HepG2 (cell line): ENCODE data around the gene LAG3. TPM values are rescaled to one million over a fixed set of nuclear protein-coding genes. Genes with fewer than 3 reads are reported as not detected.

Source experiments
- CEBPG ChIP-seq: IDR thresholded peaks from 2 replicates; pipeline ENCODE4 v1.6.1; 2016
- CENPX ChIP-seq: sonication (generic); formaldehyde crosslinking; IDR thresholded peaks from 2 replicates; pipeline ENCODE4 v1.9.0; 2021; ENCODE audit warnings: mild to moderate bottlenecking, missing genetic modification reagents, moderate library complexity
- CREM ChIP-seq, 2 experiments: sonication (generic) in 1 of 2; formaldehyde crosslinking in 1 of 2; IDR thresholded peaks; 2 replicates each; pipeline versions ENCODE4 v1.4.0 to v1.6.1; 2016 to 2020; ENCODE audit warnings: antibody characterized with exemption in 1 of 2, mild to moderate bottlenecking in 1 of 2, missing genetic modification reagents in 1 of 2
- DNMT3B ChIP-seq: conservative IDR thresholded peaks from 2 replicates; pipeline ENCODE4 v1.6.1; 2016; ENCODE audit warnings: missing biosample characterization, control low read depth
- FLYWCH1 ChIP-seq: sonication (generic); formaldehyde crosslinking; IDR thresholded peaks from 2 replicates; pipeline ENCODE4 v1.8.1; 2023; ENCODE audit warnings: mild to moderate bottlenecking, missing genetic modification reagents
- GATAD2A ChIP-seq: IDR thresholded peaks from 2 replicates; pipeline ENCODE4 v1.6.1; 2016
- HMGA1 ChIP-seq: sonication (generic); formaldehyde crosslinking; conservative IDR thresholded peaks from 2 replicates; pipeline ENCODE4 v1.4.0; 2020; ENCODE audit warnings: missing genetic modification reagents
- KMT2A ChIP-seq: sonication (generic); formaldehyde crosslinking; IDR thresholded peaks from 2 replicates; pipeline ENCODE4 v1.4.0; 2020; ENCODE audit warnings: missing genetic modification reagents
- MXD1 ChIP-seq: sonication (generic); formaldehyde crosslinking; IDR thresholded peaks from 2 replicates; pipeline ENCODE4 v1.4.0; 2020; ENCODE audit warnings: mild to moderate bottlenecking, missing genetic modification reagents
- NAIF1 ChIP-seq: sonication (generic); formaldehyde crosslinking; IDR thresholded peaks from 2 replicates; pipeline ENCODE4 v1.5.0; 2020; ENCODE audit warnings: mild to moderate bottlenecking, missing genetic modification reagents, borderline replicate concordance
- NR2F2 ChIP-seq: IDR thresholded peaks from 2 replicates; pipeline ENCODE4 v1.6.1; 2012; ENCODE audit warnings: low read depth, inconsistent platforms, borderline replicate concordance
- PHF5A ChIP-seq: IDR thresholded peaks from one replicate; pipeline ENCODE4 v1.6.1; 2018; ENCODE audit warnings: low read depth, missing genetic modification reagents; ENCODE audit not compliant: unreplicated experiment
- POLR2G ChIP-seq: fragments of 200-400 bp; formaldehyde crosslinking; IDR thresholded peaks from 2 replicates; pipeline ENCODE4 v1.6.1; 2018; ENCODE audit warnings: mild to moderate bottlenecking, low read depth, low read length, moderate library complexity
- RERE ChIP-seq: IDR thresholded peaks from 2 replicates; pipeline ENCODE4 v1.6.1; 2016; ENCODE audit warnings: low read depth, missing genetic modification reagents, missing compliant biosample characterization
- RORA ChIP-seq: sonication (generic); formaldehyde crosslinking; IDR thresholded peaks from 2 replicates; pipeline ENCODE4 v1.5.0; 2020; ENCODE audit warnings: mild to moderate bottlenecking, missing genetic modification reagents, moderate library complexity
- RXRB ChIP-seq: IDR thresholded peaks from 2 replicates; pipeline ENCODE4 v1.6.1; 2016; ENCODE audit warnings: borderline replicate concordance, missing genetic modification reagents, missing compliant biosample characterization
- ZNF121 ChIP-seq: sonication (generic); formaldehyde crosslinking; IDR thresholded peaks from 2 replicates; pipeline ENCODE4 v1.5.0; 2020; ENCODE audit warnings: mild to moderate bottlenecking, missing genetic modification reagents
- ZNF431 ChIP-seq: sonication (generic); formaldehyde crosslinking; IDR thresholded peaks from 2 replicates; pipeline ENCODE4 v1.9.0; 2022; ENCODE audit warnings: missing genetic modification reagents, low read depth, mild to moderate bottlenecking, borderline replicate concordance
- ZNF567 ChIP-seq: sonication (generic); formaldehyde crosslinking; IDR thresholded peaks from 2 replicates; pipeline ENCODE4 v1.8.1; 2023; ENCODE audit warnings: mild to moderate bottlenecking, missing genetic modification reagents, borderline replicate concordance
- ZNF768 ChIP-seq: sonication (generic); formaldehyde crosslinking; IDR thresholded peaks from 2 replicates; pipeline ENCODE4 v1.4.0; 2020; ENCODE audit warnings: missing genetic modification reagents
- ZNF883 ChIP-seq: sonication (generic); formaldehyde crosslinking; IDR thresholded peaks from 2 replicates; pipeline ENCODE4 v1.5.1; 2020; ENCODE audit warnings: mild to moderate bottlenecking, missing genetic modification reagents; ENCODE audit errors: not compliant biosample characterization
- ZNF891 ChIP-seq: sonication (generic); formaldehyde crosslinking; IDR thresholded peaks from 2 replicates; pipeline ENCODE4 v1.5.0; 2020; ENCODE audit warnings: mild to moderate bottlenecking, missing genetic modification reagents
- polyA plus RNA-seq, 8 experiments: library from polyadenylated mRNA; depleted of rRNA in 3 of 8; stranded (reverse) in 7 of 8; unstranded in 1 of 8; fragments of >200 nt; fragmentation: Illumina TruSeq in 4 of 8; extraction: Trizol in 4 of 8; gene quantifications; 2 replicates each; pipeline versions ENCODE4 v1.2.1 to v1.2.3, GENCODE V29; 2011 to 2016; ENCODE audit warnings: low read depth in 4 of 8, missing spikeins in 1 of 8, mixed read lengths in 1 of 8; ENCODE audit not compliant: insufficient read depth in 1 of 8
- total RNA-seq, 5 experiments: library from RNA; depleted of rRNA; stranded (reverse); fragments of >200 nt; fragmentation: Illumina TruSeq; extraction: Trizol; gene quantifications; 2 replicates each; pipeline ENCODE4 v1.2.3, GENCODE V29; 2016; ENCODE audit warnings: low read depth in 1 of 5
- TF ChIP-seq, protein P1 (sequence below): sonication (generic); formaldehyde crosslinking; IDR thresholded peaks from 2 replicates; pipeline ENCODE4 v1.4.0; 2020; ENCODE audit warnings: mild to moderate bottlenecking, missing genetic modification reagents, borderline replicate concordance

LAG3 gene
- total and polyA plus RNA-seq, 2 of the 13 experiments (the other 11 are each of a cell fraction or from before 2014, with no cell fraction given) = 0.11 to 0.26 TPM

DNA sequence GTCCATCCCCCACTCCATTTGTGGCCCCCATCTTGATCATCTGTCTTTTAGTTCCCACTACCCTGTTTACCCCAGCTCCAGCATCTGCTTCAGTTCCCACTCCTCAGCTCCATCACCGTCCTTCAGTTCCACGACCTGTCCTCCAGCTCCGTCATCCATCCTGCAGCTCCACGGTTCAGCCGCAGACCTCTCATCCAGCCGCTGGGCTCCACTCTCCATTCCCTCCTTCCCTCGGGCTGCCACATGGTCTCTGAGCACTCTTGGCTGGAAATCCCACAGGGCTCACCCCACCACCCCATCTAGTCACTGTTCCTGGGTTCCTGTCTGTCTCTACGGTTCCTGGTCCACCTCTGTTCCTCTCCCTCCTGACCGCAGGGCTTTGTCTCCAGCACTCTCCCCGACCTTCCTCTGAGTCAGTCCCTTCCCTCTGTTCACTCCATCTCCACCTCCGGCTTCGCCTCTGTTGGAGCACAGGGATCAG is 52.6 kb downstream of the LAG3 start (continued):
- TF ChIP-seq DNMT3B (no peak), ZNF431 (CRISPR knock-in tag) (no peak), CREM (IDR thresholded peaks at IDR 0.05) (no peak), CREM (CRISPR knock-in tag; IDR thresholded peaks at IDR 0.05) (no peak), ZNF891 (CRISPR knock-in tag) (0 out of 2 replicates have a peak, but pooled peaks have one; percentile 21), RORA (CRISPR knock-in tag) (no peak), RXRB (CRISPR knock-in tag) (no peak), NAIF1 (CRISPR knock-in tag) (no peak), ZNF121 (no peak), ZNF768 (no peak), CENPX (CRISPR knock-in tag) (no peak), HMGA1 (no peak), ZNF883 (CRISPR knock-in tag) (no peak), ZNF567 (0 out of 2 replicates have a peak, but pooled peaks have one; percentile 12), CEBPG (CRISPR knock-in tag) (no peak), POLR2G (peak; percentile 54; the same call in 1 of the 2 replicates), RERE (no peak), KMT2A (CRISPR knock-in tag) (no peak), PHF5A (CRISPR knock-in tag) (no peak), NR2F2 (no peak), FLYWCH1 (CRISPR knock-in tag) (no peak), MXD1 (no peak), GATAD2A (CRISPR knock-in tag) (no peak)
- TF ChIP-seq, protein P1, sequence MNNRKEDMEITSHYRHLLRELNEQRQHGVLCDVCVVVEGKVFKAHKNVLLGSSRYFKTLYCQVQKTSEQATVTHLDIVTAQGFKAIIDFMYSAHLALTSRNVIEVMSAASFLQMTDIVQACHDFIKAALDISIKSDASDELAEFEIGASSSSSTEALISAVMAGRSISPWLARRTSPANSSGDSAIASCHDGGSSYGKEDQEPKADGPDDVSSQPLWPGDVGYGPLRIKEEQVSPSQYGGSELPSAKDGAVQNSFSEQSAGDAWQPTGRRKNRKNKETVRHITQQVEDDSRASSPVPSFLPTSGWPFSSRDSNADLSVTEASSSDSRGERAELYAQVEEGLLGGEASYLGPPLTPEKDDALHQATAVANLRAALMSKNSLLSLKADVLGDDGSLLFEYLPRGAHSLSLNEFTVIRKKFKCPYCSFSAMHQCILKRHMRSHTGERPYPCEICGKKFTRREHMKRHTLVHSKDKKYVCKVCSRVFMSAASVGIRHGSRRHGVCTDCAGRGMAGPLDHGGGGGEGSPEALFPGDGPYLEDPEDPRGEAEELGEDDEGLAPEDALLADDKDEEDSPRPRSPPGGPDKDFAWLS (CRISPR knock-in tag) = no peak
